C1 segment of cervical spinal cord (tissue), 14 donors: ENCODE measurements around the gene NNT.
"Not testable (repeated sequence)": the region's sequence is repeated elsewhere in the genome, so short reads cannot be mapped to it uniquely, and the experiment has no call there.

ENCODE experiments used
- DNase-seq, 14 donors: peaks; one replicate each; lab custom pipeline; 2025; lab: John Stamatoyannopoulos, UW

NNT gene

DNA sequence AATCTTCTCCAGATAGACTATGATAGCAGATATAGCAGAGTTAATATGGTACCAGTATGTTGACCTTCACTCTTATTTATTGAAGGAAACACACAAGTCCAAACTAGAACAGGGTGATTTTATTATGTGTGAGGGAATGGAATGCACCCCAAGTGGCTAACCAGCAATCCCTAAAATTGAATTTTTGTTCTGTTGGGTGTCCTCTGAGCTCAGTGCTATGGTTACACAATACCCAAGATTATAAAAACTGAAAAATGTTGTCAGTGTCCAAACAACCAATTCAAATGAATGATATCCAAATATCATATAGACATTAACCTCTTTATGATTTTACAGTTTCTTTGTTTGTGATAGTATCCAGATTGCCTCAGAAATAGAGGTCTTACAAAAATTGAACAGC lies 60.9 kb downstream of the NNT start:
- DNase-seq: no peak

DNA sequence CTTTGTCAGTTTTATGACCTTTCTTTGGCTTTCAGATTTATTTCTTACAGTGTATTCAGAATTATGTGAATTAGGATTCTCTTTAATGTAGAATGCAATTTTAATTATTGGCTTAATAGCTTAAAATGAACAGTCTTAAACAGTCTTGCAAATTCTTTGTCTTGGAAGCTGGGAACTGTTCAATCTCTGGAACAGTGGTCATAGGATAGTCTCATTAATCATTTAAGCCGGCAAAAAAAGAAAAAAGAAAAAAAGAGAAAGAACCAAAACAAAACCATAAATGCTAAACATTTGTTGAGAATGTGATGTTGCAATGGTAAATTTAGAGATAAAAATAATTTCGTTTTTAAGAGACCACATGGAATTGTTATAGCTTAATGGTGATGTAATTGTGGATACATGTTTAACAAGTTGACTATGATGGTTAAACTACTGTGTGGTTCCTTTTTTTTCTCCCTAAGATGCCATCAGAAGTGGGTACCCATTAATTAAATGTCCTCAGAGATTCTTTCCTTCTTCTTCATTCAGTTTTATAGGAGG lies 61.6 kb downstream of the NNT start:
- no peak for DNase-seq

DNA sequence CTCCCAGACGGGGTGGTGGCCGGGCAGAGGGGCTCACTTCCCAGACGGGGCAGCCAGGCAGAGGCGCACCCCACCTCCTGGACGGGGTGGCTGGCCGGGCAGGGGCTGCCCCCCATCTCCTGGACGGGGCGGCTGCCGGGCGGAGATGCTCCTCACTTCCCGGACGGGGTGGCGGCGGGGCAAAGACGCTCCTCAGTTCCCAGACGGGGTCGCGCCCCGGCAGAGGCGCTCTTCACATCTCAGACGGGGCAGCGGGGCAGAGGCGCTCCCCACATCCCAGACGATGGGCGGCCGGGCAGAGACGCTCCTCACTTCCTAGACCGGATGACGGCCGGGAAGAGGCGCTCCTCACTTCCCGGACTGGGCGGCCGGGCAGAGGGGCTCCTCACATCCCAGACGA lies 62.8 kb downstream of the NNT start:
- DNase-seq: not testable (repeated sequence)

DNA sequence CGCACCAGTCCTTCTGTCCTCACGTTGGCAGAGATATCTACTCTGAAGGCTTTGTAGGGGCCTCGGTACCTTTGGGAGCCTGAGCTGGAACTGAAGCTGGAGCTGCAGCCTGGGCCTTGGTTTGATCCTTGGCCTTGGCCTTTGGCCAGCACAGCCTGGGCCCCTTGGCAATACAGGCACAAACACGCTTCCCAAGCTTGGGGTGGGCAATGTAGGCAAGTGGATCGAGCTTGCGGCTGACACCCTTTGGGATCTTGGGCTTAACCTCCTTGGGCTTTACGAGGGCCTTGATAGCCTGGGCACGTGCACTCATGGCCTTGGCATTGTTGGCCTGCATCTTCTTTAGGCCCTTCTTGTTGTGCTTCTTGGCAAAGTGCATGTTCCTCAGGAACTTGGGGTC lies 63.7 kb downstream of the NNT start:
- DNase-seq: not testable (repeated sequence)

DNA sequence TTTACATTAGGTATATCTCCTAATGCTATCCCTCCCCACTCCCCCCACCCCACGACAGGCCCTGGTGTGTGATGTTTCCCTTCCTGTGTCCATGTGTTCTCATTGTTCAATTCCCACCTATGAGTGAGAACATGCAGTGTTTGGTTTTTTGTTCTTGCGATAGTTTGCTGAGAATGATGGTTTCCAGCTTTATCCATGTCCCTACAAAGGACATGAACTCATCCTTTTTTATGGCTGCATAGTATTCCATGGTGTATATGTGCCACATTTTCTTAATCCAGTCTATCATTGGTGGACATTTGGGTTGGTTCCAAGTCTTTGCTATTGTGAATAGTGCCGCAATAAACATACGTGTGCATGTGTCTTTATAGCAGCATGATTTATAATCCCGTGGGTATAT lies 64.4 kb downstream of the NNT start:
- not testable (repeated sequence) for DNase-seq

DNA sequence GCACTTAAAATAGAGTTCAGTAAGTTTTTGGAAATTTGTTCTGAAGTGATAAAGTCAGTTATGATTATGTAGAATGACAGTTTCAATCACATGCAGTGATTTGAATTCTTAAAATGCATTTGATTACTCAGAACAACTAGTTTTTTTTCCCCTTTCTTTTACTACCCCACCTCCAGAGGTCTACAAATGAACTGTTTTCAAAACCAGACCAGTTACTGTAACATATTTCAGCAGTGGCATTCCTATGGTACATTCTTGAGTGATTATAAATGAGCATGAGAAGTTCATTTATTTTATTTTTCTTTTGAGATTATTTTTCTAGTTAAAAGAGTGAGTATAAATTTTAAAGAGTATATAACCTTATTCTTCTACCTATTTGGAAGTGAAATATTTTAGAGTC lies 71.6 kb downstream of the NNT start:
- DNase-seq: no peak

DNA sequence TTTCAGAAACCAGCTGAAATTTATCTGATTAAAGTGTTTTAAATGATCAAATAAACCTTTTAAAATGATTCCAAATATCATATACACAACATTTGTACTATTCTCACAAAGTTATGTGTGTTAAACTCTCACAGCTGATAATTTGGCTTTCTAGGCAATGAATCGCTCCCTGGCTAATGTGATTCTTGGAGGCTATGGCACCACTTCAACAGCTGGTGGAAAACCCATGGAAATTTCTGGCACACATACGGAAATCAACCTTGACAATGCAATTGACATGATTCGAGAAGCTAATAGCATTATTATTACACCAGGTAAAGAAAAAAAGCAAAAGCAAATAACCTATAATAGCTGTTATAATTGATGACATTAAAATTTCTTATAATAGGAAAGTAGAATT lies 72.4 kb downstream of the NNT start:
- no peak for DNase-seq

DNA sequence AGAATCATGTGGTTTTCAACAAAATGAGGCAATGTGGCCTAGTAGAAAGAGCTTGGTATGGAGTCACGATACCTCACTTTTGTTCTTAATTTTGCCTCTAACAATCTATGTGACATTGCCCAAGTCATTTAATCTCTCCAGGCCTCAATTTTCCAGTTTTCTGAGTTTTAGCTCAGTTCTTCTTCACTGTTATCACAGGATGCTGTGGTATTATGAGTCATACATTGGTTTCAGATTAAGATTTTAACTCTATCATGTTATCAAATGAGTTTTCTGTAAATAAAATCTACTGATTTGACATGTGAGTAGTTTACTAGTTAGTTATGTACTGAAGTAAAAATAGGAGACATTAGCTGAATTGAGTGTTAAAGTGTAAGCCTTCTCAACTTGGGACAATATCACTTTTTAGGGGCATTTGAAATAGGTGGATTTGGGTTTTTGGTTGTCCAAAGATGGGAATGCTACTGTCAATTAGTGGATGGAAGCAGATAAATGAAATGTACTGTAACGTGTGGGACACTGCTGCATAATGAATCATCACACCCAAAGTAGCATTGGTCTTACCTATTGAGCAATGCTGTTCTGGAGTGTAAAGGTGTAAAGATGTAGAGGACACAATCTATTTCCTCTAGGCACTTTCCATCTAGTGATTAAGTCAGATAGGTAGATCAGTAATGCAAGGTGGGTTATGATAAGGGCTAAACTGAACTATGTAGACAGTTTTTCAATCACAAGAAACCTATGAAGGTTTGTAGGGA lies 73.3 kb downstream of the NNT start:
- no peak for DNase-seq

DNA sequence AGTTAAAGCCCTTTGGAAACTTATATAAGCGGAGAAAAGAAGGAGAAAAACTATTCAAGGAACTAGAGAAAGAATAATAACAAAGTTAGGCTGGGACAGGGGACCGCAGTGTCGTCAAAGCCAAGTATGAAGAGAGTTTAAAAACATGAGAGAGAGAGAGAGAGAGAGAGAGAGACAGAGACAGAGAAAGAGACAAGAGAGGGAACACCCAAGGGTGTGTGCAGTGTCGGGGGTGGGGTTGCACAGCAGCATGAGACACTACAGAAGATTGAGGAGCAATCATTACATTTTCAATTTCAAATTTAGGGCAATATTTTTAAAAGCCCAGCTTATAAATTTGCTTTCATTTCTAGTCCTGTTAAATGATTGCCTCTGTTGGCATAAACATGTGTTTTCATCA lies 74.3 kb downstream of the NNT start:
- no peak for DNase-seq

DNA sequence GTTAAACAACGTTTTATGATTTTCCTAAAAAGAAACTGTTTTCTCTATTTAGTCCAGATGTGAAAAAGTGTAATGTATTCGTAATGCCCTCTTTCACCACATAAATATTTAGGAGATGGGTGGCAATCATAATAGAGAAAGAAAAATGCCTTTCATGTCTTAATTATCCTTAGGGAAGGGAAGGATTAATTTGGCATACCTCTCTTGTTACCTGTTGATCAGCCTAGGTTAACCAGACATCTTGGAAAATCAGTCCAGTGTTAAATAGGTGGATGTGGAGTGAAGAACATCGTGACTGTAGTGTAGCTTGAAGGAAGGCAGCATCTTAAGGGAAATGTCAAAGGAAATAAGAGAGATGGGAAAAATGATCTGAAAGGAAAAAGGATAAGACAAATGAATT lies 76.2 kb downstream of the NNT start:
- DNase-seq: no peak

DNA sequence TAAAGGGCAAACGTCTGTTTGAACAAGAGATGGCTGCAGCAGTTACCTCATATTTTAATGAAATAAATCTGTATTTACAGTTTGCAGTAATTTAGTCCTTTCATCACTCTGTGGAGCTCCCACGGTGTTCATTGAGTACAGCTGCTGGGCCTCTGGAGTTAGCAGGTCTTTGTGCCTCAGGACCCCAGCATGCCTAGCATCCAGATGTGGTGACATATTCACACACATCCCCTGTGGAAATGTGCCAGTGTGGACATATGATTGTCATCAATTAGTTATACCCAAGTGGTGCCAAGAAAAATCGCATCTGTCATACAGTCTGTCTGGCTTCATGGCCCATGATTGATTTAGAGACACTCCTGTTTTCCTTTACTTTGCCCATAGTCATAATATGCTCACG lies 77.3 kb downstream of the NNT start:
- no peak for DNase-seq

DNA sequence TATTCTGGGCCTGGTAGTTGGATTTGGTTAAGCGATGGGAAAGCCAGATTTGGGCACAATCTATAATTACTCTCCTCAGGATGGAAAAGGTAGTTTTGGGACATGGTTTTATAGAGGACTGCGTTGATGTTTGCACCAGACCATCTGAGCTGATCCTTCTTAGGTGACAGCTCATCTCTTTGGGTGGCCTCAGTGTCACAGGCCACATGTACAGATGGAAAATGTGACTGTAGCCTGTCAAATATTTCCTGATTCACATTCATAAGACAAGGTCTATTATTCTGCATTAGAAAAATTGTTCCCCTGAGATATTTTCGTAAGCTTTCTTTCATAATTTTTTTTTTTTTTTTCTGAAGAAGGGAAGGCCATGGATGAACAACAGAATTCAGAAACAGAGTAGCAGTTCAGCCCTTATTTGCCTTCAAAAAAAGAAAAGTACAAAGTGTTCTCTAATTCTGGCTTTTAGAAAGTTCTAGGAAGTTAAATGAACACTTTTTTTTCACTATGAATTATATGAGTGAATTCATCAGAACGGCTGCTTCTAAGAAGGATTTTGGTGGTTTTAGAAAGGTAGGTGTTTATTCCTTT lies 81.0 kb downstream of the NNT start:
- peak in 1 of 14 donors; percentile 12 for DNase-seq

DNA sequence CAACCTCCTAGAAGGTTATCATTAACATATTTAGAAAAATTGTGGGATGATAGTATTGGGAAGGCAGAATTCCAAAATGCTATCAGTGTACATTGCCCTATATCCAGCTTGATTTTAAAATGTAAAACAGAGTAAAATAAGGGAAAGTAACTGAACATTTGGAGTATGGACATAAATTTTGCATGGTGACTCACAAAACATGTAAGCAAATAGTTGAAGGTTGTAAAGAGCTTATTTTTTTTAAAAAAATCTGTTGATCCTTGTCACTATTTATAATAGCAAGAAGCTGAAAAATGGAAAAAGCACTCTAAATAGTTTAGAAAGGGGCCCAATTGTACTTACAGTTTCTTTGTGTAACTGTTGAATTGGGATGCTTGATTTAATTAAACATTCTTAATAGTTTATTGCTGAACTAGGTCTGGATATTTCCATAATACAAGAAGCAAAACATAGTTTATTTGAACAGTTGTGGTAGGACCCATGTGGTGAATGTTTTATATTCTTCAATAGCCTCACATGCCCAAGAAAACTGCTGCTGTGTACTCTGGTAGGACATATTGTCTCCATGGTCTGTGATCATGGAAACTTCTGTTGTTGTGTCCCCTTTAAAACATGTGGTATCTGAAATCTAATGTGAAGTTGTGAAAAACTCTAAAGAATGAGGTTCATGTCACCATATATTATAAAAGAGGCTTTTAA lies 82.4 kb downstream of the NNT start:
- DNase-seq: no peak

DNA sequence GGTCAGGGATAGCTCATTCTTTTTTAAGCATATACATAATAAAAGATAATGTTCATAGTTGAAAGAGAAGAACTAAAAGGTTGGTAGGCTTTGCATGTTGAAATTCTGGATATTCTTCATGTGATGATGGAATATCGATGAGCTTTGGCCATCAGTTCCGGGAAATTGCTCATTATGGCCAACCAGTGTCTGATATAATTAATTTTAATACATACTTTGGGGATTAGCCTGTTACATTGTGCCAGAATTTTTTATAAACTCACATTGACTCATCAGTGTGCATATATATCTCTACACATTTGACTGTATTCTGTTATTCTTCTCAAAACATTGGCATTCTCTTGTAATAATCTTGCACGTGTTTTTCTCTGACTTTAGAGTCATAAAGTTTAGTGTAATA lies 84.3 kb downstream of the NNT start:
- no peak for DNase-seq

DNA sequence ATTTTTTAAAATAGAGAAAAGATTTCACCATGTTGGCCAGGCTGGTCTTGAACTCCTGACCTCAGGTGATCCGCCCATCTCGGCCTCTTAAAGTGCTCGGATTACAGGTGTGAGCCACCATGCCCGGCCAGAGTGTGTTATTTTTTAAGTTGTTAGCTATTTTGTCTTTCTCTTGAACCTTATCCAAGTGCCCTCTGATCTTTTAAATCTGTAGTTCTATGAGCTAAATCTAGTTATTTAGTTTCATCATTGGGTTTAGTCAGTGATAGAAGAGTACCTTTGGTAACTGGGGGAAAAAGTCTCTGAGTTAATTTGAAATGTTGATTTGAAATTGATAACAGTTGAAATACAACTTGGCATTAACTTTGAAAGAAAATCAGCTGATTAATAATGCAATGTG lies 88.3 kb downstream of the NNT start:
- no peak for DNase-seq

DNA sequence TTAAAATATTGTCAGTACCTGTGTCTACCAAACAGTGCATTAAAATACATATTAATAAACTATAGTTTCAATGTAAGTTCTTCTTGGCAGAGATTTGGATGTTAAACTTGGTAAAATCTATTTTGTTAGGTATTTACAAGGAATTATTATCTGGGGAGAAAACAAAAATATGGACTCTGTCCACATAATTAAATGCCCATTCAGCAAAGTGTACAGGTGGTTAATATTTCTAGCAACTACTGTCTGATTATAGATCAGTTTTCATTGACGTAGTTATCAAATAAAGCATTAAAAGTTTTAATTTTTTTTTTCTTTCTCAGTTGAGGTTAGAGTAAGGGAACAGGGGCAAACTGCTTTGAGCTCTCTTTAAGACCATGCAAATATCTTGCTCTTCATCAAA lies 88.9 kb downstream of the NNT start:
- DNase-seq: no peak

DNA sequence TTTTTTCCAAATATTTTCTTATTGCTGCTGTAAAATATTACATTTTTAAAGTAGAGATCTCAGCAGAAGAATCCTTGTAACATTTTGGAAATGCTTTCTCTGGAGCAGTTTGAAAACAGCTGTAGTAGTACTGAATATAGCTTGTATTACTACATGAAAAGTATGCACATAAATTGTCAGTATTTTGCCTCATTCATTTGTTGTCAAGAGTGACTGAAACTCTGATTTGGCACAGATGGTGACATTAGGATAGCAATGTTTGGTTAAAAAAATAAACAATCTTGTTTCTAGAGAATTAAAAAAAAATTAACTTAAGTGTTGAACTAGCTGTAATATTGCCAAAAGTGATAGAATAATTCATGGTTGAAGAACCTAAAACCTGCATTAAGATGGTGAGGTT lies 90.4 kb downstream of the NNT start:
- DNase-seq: no peak

DNA sequence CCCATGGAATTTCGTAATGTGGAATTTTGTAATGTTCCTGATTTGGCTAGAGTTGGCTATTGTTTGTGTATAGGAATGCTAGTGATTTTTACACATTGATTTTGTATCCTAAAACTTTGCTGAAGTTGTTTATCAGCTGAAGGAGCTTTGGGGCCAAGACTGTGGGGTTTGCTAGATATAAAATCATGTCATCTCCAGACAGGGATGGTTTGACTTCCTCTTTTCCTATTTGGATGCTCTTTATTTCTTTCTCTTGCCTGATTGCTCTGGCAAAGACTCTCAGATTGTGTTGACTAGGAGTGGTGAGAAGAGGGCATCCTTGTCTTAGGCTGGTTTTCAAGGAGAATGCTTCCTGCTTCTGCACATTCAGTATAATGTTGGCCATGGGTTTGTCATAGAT lies 91.0 kb downstream of the NNT start:
- no peak for DNase-seq

DNA sequence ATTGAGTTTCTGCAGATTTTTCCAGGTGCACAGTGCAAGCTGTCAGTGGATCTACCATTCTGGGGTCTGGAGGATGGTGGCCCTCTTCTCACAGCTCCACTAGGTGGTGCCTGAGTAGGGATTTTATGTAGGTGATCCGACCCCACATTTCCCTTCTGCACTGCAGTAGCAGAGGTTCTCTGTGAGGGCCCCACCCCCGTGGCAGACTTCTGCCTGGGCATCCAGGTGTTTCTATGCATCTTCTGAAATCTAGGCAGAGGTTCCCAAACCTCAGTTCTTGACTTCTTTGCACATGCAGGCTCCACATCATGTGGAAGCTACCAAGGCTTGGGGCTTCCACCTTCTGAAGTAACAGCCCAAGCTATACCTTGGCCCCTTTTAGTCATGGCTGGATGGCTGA lies 93.5 kb downstream of the NNT start:
- not testable (repeated sequence) for DNase-seq

DNA sequence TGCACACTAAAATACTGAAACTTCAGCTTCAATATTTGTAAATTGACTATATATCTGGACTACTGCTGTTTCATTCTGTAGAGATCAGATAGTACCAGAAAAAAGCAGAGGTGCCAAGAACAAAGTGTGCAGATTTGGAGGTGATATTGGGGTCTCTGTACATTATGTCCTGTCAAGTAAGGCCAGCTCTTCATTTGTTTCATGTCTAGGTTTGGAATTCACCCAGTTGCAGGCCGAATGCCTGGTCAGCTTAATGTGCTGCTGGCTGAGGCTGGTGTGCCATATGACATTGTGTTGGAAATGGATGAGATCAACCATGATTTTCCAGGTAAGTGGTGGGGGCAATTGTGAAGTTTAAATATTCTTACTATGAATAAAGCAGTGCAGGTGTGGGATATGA lies 96.9 kb downstream of the NNT start:
- DNase-seq: peak in 1 of 14 donors; percentile 76

DNA sequence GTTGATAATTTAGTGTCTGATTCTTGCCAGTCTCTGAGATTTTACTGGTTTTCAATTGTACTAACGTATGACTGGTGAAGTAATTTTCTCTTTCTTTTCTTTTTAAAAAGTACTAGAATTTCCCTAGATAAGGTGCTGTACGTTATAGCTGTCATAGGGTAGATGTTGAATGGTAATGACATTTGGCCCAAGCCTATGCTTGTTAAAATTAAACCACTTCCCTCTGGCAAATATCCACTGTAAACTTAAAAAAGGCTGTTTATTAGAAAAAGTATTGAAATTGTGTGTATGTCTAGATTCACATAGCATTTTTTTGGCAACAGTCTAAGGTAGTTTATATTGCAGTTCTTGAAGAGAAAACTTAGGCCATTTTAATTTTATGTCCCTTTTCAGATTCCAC lies 97.6 kb downstream of the NNT start:
- DNase-seq: no peak

DNA sequence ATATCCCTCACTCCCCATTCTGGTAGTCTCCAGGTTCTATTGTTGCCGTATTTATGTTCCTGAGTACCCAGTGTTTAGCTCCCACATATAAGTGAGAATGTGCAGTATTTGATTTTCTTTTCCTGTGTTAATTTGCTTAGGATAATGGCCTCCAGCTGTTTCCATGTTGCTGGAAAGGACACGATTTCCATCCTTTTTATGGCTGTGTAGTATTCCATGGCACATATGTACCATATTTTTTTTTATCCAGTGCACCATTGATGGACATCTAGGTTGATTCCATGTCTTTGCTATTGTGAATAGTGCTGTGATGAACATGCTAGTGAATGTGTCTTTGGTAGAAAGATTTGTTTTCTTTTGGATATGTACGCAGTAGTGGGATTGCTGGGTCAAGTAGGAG lies 98.2 kb downstream of the NNT start:
- DNase-seq: no peak

DNA sequence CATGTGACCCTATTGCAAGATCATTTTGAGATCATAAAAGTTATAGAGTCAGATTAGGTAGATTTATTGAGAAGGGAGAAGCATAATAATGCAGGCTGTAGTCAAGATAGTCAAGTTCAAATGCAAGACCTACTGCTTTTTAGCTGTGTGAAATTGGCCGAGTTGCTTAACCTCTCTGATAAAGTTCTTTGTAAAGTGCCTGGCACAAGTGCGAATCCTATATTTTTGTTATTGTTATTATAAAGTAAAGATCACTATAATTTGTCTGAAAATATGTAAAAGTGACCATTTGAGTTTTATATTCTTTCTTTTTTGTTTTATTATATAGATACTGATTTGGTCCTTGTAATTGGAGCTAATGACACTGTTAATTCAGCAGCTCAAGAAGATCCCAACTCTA lies 99.3 kb downstream of the NNT start:
- no peak for DNase-seq
